ENCODE results near the gene MPP3. TPM values are rescaled to one million over a fixed set of nuclear protein-coding genes. Genes with fewer than 3 reads are reported as not detected.
"Not testable (repeated sequence)": the region's sequence is repeated elsewhere in the genome, so short reads cannot be mapped to it uniquely, and the experiment has no call there.

The MPP3 gene, protein sequence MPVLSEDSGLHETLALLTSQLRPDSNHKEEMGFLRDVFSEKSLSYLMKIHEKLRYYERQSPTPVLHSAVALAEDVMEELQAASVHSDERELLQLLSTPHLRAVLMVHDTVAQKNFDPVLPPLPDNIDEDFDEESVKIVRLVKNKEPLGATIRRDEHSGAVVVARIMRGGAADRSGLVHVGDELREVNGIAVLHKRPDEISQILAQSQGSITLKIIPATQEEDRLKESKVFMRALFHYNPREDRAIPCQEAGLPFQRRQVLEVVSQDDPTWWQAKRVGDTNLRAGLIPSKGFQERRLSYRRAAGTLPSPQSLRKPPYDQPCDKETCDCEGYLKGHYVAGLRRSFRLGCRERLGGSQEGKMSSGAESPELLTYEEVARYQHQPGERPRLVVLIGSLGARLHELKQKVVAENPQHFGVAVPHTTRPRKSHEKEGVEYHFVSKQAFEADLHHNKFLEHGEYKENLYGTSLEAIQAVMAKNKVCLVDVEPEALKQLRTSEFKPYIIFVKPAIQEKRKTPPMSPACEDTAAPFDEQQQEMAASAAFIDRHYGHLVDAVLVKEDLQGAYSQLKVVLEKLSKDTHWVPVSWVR
- total RNA-seq (2014; rRNA removed; shearing (Covaris generic)): 11.6 and 19.1 TPM in 2 replicates

DNA sequence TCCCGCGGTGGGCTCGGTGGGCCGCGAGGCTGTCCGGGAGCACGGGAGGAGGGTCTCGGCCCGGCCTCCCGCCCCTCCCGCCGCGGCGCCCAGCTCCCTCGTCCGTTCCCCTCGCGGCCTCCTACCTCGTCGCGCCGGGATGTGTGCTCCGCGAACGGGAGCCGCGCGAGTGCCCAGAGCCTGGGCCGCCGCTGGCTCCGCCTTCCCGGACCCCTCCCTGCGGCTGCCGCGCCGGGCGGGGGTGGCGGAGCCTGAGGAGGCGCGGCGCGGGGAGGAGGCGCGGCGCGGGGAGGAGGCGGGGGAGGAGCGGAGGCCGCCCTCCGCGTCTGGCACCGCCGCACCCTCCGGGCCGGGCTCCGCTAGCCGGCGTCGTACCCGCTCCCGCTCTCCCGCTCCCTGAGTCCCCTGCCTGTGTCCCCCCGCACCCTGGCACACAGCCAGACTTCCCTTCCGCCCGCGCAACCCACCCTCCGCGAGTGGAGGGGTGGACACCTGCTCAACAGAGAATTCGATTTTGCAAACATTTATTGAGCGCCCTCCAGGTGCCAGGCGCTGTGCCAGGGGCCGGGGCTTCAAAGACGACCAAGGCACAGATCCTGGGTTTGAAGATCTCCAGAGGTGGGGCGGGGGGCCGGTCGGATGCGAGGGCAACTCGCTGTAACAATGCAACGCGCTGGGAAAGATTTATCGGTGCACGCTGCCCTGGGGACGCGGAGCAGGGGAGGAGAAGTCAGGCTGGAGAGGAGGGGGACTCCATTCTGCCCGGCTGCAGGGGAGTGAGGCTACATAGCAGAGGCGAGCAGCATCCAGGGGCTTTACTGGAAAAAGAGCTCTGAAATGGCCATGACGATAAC lies at the start of gene MPP3:
MPP3 (minus strand) TSS at position 171 of the 854 bp plus-strand sequence. CDS start 1,240 bp downstream, outside the sequence.
- DNase-seq (ENCODE audit: low spot score): peak; percentile 53

DNA sequence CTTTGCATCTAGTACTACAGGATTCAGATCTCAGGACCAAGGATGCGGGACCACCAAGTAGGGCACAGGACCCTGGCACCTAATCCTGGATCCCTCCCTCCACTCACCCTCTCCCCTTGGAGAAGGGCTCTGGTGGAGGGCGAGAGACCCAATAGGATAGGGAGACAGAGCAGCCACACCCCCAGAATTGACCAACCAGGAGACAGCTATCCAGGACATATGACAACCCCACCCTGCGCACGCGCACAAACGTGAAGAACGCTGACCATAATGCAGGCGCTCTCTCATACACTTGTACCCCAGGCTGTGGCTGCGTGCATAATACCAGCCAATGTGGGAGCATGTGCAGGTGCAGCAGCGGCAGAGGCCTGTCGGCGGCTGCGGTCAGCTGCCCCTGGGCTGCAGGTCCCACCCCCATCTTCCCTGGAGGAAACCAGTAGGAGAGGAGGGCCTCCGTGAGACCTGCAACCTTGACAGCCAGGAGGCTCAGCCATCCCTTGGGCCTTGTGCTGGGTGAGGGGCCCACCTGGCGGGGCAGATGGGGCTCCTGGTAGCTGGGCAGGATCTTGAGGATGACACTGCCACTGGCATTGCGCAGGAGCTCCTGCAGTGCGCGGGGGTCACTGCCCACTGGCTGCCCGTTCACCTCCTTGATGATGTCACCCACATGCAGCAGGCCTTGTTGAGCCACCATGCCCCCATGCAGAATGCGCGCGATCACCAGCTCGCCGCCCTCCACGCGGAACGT lies 49.0 kb upstream of the MPP3 start:
- no peak for DNase-seq (ENCODE audit: low spot score)

DNA sequence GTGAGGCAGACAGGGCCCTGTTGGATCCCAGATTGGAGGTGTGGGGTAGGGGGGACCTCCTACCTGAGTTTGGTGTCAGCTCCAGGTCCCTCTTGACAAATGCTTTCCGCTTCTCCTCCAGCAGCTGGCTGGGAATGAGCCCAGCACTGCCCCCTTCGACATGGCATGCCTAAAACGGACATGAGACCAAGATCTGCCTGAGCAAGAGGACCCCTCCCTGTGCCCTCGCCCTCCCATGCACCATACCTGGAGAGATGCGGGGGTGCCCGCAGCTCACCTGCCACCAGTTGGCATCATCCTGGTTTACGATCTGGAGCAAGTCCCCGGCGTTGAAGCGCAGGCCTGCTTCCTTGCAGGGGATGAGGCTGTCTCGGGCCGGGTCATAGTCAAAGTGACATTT lies 48.2 kb upstream of the MPP3 start:
- DNase-seq (ENCODE audit: low spot score): no peak

DNA sequence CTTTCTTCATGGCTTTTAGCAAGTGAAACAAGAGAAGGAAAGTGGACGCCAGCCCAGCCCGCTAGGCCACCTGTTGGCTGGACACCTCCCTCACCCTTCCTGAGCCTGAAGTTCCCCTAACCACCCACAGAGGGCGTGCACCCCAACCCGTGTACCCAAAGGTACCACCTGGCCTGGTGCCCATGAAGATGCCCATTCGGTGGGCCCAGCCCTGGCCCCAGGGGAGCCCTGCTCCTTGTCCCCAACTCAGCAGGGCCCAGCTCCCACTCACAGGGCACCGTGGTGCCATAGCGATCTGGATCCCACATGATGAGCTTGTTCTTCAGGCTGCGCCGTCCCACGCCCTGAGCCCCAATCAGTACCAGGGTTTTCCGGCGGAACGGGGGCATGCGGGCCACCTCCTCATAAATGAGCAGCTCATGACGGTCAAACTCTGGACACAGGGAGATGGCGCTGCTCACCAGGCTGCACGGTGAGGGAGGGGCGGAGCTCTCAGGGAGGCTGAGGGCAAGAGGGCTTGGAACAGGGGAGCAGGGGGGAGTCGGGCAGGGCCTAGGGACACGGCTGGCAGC lies 47.6 kb upstream of the MPP3 start:
- peak; percentile 43 for DNase-seq (ENCODE audit: low spot score)

DNA sequence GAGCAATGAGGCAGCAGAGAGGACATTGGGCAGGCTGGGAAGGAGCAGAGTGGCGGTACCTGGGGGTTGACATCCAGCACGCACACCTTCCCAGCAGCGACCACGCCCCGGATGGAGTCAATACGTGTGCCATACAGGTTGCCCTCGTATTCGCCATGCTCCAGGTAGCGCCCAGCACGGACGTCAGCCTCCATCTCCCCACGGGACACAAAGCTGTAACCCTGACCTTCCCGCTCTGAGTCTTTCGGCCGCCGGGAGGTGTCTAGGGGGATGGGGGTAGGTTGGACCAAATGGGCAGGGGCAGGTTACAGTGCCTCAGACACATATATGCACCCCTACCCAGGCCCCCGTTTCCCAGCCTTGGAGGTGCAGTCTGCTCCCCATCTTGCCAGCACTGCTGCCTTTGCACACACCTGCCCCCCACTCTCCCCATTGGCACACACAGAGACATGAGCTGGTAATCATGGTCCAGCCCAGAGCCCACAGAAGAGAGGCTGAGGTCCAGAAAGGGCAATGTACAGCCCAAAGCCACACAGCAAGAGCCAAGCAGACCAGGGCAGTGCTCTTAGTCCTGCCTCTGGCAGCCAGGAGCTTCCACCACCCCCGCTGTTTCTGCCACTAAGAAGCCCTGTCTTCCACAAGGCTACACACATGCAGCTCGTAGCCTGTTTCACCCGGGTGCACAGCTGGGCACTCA lies 46.9 kb upstream of the MPP3 start:
- no peak for DNase-seq (ENCODE audit: low spot score)

DNA sequence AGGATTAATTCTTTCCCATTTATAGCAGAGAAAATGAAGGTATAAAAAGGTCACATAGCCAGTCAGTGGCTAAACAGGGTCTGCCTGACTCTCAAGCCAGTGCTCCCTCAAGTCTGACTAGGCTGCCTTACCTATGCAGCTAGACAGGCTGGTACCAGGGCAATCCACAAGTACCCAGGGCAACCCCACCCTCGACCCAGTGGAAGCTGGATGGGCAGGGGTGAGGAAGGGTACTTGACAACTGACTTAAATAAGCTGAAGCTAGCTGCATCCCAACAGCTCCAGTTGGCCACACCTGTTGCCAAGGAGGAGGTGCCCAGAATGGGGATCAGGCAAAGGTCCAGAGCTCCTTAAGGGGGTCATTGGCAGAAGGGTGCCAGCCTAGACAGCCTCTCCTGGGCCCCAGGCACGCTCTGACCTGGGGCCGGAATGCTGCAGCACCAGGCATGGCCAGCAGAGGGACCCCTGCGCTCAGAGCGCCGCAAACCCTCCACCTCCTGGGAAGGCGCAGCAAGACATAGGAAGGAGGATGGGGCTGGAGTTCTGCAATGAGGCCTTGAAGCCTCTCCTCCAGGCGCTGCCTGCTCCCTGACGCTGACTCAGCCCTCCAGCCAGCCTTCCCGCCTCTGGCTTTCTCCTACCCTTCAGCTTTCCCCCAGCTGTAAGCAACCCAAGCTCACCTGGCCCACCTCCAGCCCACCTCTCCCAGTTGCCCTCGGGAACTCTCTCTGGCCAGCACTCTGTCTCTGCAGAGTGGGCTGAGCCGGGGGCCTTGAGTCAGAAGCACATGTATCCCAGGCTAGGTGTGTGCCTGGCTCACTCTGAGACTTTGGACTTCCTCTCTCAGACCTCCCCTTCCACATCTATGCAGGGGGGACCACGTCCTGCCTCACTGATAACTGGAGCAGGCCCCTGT lies 45.6 kb upstream of the MPP3 start:
- DNase-seq (ENCODE audit: low spot score): peak; percentile 85

DNA sequence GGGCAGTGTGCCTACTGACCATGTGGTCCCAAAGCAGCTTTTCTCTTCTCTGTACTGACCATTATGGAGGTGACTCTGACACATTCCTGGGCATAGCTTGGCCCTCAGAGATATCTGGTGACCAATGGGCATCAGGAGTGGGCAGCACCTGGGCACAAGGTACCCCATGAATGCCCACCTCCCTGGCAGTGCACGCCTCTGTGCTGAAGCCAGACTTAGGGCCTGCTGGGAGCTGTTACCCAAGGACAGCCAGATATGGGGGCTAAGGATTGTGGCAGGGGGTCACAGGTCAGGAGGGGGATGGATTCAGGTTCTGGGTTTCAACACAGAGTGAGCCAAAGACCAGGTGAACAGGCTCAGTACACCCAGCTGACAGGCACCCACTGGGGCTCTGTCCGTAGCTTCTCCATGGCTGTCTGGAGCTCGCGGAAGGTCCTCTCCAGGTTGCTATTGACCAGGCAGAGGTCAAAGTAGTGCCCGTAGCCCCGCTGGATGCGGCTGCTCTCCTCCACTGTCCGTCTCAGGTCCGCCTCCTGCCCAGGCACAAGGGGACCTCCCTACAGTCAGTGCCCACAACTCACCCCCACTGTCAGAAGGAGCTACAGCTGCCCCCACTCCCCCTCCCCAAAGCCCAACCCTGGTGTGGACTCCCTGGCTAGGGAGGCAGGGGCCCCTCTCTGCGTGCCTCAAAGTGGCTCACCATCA lies 44.7 kb upstream of the MPP3 start:
- DNase-seq (ENCODE audit: low spot score): no peak

DNA sequence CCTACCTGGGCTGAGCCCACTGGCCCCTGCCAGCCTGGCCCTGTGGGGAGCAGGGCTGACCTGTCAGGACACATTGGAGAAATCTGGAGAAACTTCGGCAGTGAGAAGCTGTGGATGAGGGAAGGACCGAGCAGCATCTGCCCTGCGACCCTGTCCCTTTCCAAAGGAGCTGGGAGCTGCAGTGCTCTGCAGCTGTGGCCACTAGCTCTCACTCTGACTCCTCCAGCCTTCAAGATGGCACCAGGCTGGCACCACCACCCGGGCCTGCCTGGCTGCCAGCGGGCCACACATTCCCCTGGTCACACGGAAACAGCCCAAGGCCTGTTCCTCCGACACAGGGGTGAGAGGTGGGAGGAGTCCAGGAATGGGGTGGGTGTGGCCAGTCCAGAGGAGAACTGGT lies 44.1 kb upstream of the MPP3 start:
- DNase-seq (ENCODE audit: low spot score): no peak

DNA sequence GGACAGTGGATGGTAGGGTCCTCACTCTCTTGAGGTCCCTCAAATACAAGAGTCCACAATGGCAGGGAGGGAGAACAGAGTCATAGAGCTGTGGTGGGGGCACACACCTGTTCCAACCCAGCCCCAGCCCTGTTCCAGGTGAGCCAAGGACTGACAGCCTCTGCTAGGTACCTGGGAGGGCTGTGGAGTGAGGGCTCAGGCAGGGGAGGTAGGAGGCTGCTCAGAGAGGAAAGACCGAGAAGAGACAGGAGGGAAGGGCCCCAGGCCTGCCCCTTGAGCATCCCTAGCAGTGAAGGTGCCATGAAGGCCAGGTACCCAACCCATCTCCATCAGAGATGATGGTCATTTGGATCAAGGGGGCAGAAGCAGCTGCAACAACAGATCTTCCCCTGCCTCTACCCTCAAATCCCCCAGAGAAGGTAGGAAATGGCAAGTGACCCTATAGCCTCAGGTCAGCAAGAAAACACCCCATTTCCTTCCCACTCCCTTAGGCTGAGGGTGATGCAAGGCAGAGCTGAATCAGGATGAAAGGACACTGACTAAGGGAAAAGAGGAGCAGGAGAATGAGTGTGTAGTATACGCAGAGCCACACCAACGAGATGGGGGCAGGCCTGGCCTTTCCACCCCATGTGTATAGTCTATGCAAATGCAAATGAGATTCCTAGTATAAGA lies 42.7 kb upstream of the MPP3 start:
- no peak for DNase-seq (ENCODE audit: low spot score)

DNA sequence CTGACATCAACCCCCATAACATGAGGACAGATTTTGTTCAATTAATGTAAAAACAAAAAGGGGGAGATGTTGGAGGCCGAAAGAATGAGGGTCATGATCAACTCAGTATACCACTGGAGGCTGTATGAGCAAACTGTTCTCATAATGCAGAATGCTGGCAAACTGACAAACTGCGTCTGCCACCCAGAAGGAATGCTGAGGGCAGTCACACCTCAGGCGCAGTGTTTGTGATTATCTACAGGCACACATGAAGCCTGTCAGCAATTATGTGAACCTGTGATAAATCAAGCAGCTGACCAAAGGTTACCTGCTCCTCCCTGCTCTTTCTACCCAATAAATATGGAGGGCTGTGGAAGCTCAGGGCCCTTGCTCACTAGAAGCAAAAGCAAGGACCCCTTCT lies 41.3 kb upstream of the MPP3 start:
- no peak for DNase-seq (ENCODE audit: low spot score)

DNA sequence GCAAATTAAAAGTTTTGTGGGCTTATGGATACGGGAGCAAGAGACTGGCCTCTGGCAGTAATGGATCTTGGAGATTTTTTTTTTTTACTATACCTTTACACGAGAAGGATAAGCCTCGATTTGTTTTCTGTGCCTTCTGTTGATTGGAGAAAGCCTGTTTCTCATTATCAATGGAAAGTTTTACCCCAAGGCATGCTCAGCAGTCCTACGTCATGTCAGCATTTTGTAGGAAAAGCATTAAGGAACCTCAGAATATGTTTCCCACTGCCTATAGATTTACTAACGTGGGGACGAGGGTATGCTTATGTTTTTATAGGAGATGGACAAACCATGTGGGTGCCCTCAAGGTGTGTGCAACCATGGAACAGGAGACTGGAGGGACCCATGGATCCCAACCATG lies 40.9 kb upstream of the MPP3 start:
- no peak for DNase-seq (ENCODE audit: low spot score)

DNA sequence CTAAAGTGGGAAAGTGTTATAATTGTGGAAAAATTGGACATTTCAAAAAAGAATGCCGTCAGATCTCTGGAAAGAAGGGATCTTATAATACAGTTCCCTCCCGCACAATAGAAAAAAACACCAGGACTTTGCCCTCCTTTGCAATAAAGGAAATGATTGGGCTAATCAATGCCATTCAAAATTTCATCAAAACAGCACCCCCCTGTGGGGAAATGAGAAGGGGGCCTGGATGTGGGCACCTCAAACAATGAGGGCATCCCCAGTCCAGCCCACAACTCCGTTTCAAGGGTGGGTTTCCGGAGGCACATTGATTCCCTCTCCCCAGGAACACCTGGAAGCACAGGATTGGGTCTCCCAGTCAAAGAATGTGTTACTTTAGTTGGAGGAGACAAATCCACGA lies 40.1 kb upstream of the MPP3 start:
- DNase-seq (ENCODE audit: low spot score): no peak

DNA sequence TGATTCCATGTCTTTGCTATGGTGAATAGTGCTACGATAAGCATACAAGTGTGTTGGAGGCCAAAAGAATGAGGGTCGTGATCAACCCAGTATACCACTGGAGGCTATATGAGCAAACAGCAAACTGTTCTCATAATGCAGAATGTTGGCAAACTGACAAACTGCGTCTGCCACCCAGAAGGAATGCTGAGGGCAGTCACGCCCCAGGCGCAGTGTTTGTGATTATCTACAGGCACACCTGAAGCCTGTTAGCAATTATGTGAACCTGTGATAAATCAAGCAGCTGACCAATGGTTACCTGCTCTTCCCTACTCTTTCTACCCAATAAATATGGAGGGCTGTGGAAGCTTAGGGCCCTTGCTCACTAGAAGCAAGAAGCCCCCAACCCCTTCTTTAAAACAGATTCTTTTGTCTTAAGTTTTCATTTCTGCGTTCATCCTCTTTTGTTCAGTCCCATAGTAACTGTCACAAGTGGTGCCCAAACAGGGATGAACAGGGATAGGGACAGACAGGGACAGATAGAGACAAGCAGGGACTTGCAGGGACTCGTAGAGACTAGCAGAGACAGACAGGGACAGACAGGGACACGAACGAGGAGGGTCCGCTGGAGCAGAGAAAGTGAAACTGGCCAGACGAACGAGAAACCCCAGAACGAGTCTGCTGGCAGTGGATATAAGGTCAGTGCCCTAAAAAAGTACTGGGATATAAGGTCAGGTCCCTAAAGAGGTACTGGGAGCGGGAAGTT lies 39.2 kb upstream of the MPP3 start:
- DNase-seq (ENCODE audit: low spot score): no peak

DNA sequence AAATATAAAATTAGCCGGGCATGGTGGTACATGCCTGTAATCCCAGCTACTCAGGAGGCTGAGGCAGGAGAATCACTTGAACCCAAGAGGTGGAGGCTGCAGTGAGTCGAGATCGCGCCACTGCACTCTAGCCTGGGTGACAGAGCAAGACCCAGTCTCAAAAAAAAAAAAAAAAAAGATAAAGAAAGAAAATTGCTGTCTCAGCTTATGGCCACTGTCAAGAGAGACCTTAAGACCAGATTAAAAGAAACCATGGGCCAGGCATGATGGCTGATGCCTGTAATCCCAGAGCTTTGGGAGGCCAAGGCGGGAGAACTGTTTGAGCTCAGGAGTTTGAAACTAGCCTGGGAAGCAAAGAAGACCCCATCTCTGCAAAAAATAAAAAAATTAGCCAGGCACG lies 36.1 kb upstream of the MPP3 start:
- not testable (repeated sequence) for DNase-seq (ENCODE audit: low spot score)

DNA sequence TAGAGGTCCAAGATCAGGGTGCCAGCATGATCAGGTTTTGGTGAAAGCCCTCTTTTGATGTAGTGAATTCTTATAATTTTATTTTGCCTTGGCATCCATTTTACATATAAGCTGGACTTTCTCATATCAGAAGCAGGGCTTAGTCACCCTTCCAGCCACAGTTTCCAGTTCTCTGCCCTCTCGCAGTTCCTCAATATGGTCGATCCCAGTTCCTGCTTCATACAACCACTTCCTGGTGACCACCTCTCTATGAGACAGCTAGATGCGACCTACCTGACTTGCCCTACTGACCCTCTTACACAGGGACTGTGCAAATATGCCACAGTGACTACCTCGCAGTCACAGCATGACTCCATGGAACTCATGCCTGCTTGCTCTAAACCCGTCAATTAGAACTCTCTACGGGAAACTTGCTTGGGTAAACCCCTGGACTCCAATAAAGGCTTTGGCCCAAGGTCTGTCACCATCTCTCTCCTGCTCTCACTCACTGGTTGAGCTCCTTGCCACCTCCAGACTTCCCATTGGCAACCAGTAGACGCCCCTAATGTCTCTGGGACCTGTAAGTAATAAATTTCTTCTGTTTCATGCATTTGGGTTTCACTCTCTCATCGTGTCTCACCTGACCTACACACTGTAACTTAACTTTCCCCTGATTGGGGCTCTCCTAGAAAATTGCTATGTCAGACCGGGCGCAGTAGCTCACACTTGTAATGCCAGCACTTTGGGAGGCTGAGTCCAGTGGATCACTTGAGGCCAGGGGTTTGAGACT lies 35.5 kb upstream of the MPP3 start:
- DNase-seq (ENCODE audit: low spot score): no peak

DNA sequence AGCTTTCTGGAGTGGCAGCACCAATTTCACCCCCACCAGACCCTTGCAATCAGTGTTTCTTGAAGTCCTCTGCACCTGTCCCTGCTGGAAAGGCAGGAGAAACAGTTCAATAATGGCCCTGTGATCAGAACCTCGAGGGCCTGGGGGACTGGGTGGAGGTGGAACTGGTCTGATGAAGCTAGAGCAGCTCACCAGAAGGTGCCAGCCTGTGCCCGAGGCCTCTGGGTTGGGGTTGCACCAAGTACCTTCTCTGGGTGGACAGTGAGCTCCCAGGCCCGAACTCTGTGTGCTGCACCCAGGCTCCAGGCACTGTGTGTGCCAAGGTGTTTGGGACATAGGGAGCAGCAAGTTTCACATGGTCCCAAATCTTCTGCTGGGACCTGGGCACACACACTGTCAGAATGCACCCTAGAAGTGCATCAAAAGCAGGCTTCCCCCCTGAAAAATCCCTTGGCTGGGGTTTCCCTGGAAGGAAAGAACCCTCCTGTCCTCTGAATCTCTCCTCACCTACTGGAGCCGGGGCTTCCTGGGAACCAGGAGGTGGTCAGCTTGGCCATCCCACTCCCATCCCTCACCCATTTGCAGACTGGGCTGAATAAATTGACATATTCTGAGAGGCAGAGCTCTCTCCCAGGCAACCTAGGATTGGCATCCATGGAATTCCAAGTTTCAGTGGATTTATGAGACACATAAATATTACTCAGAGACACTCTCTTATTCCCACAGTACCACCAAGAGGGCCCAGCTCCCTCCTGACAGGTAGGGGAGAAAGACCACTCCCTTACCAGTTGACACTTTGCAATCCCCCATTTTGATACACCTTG lies 31.4 kb upstream of the MPP3 start:
- no peak for DNase-seq (ENCODE audit: low spot score)

Measured in A172 (cell line).